NCI-H1930 (cell line): Measurements from ENCODE around the gene ODAD3.
"Not testable (repeated sequence)": the region's sequence is repeated elsewhere in the genome, so short reads cannot be mapped to it uniquely, and the experiment has no call there.

Source experiments
- DNase-seq, 2 experiments: peaks; one replicate each; lab custom pipeline; 2025; lab: John Stamatoyannopoulos, UW

The ODAD3 gene

DNA sequence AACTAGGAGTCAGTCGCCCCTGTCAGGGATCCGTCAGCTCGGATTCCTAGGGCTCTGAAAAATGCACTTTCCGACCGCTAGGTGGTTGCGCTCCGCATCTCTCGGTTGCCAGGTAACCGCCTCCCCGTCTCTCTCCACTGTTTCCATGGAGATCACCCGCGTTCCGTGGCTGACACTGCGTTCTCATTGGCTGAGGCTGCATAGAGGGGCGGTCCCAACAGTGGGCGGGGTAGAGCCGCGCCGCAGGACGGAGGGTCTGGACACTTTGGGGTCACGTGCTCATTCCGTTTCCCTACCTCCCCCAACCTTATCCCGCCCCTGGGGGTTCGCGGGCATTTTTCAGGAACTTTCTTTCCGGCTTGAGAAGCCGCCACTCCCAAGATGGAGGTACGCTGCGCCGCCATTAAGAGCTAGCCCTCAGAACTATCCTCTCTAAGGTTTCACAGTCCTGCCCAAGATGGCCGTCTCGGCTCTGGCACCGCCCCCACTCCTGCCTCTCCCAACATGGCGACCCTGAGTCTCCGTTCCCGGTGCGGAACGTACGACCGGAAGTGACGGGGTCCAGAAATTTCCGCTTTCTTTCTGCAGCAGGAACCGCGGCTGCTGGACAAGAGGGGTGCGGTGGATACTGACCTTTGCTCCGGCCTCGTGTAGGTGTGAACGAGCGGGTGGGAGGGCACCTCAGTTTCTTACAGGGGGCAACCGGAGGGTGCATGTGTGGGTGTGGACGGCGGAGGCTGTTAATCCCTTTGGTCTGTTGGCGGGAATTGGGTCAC, at the start of gene ODAD3, which contains the start of gene PRKCSH:
TSS of gene ODAD3 (minus strand) at position 65 of the 776 bp plus-strand sequence. CDS start 105 bp downstream, outside the sequence.
TSS of gene PRKCSH (plus strand) at position 579 of the 776 bp plus-strand sequence. CDS start 483 bp downstream, outside the sequence.
- peak; percentile 98 for DNase-seq

DNA sequence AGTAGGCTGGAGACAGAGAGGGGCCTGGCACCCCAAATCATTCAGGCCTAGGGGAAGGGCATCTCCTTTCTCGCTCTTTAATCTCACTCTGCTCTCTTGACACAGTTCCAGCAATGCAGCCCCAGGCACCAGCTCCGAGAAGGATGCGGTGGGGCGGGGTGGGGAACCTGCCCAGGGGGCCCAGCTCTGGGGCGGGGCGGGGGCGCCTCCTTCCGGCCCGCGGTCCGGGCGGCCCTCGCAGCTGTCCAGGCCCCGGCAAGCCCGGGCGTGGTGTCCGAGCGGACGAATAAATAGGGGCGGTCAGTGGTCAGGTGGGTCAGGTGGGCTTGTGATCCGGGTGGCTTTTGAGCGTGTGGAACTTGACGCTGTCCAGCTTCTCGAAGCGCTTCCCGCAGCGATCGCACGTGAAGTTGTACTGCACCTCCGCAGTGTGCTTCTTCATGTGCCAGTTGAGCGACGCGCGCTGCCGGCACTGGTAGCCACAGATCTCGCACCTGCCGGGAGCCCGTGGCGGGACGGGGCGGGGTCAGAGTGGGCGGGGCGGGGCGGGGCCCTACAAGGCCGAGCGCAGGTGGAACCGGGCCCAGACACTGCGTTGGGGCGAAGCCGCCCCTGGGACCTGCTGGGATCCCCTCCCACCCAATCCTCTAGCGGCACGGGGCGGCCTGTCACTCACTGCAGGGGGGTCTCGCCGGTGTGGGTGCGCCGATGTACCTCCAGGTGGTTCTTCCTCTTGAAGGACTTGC, 48.6 kb upstream of the ODAD3 start:
- DNase-seq: no peak

DNA sequence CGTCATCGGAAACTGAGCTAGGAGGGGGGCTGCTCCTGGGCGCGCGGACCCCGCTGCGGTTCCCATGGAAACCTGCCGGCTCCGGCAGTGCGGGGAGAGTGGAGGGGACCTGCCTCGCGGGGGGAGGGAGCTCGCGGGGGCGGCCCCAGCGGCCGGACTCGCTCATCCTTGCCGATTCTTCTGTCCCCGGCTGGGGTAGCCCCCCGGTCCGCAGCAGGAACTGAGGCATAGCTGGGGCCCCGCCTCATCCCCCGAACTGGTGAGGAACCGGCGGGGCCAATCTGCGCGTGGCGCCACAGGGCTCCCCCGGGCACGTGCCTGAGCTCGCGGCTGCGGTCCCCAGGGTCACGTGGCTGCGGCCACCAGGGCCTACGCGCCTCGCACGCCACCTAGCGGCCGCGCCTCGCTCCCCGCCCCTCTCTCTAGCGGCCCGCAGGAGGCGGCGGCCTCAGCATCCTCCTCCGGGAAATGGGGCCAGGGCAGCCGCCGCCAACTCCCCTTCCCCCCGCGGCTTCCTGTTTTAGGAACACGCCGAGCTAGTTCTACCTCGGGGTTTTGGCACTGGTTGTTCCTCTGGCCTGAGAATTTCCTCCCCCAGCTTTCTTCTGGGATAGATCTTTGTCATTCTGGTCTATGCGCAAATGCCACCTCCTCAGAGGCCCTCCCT, 47.6 kb upstream of the ODAD3 start:
- peak; percentile 54 to 84 for DNase-seq

DNA sequence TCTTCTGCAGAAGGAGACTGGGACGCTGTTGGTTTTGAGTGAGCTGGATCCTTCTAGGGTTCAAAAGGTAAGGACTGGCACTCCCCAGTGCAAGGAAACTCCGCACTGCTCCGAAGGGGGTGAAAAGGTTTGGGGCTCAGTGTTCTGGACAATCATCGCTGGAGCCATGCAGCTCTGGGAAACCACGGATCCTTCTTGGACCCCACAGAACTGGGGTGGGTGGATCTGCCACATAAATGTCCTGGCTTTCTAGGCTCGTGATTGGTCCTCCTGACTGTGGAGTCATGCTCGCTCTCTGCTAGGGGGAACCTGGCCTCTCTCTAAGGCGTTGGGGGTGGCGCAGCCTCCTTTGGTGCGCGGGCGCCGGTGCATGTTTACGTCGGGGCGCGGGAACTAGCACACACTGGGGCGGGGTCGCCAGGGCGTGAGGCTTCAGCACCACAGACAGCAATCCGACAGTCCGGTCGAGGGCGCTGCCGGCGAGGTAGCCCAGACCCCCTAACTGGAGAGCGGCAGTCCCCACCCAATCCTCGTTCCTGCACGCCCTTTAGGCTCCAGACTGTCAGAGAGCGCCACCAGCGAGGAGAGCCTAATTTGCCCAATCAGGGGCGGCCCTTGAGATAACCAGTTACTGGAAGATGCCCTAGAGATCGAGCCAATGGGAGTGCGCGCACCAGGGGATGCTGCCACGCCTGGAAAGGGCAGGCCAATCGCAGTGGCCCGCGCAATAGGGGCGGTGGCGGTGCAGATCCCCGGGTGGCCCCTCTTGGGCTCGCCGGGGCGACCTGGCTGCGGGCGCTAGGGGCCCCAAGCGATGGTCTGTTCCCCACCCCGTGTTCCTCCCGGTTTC, 46.8 kb upstream of the ODAD3 start:
- peak; percentile 94 for DNase-seq

DNA sequence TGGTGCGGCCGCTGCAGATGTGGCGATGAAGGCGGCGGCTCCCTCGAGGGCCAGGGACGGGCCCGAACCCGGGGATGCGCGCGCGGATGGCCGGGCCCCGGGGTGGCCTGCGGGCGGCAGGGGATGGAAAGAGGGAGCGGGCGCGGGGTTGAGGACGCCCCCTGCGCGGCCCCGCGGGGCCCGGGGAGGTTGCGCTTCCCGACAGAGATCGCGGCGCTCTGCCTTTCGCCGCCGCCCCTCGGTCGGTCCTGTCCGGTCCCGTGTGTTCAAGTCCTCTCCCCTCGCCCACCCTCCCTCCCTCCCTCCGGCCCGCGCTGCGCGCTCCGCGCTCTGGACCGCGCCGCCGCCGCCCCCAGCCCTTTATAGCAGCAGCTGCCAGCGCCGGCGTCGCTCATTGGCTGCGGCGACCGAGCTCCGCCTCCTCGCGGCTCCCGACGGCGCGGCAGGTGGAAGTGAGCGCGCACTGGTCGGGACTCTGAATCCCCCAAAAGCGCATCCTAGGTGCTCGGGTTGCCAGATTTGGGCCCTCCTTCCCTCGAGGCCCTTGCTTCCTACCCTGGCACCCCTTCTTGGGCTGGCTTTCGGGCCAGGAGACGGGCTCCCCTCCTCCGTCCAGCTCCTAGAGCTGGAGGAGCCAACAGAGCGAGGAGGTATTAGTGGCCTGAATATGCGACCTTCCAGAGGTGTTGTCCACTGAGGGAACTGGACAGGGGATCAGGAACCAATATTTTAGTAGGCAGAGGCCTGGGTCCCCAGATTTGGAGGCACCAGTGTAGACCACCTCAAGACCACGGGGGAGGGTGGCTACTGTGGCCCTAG, 46.0 kb upstream of the ODAD3 start, which contains the start of gene ELAVL3:
TSS of gene ELAVL3 (minus strand) at position 332 of the 819 bp plus-strand sequence. CDS start 438 bp downstream, outside the sequence.
- peak; percentile 53 to 79 for DNase-seq

DNA sequence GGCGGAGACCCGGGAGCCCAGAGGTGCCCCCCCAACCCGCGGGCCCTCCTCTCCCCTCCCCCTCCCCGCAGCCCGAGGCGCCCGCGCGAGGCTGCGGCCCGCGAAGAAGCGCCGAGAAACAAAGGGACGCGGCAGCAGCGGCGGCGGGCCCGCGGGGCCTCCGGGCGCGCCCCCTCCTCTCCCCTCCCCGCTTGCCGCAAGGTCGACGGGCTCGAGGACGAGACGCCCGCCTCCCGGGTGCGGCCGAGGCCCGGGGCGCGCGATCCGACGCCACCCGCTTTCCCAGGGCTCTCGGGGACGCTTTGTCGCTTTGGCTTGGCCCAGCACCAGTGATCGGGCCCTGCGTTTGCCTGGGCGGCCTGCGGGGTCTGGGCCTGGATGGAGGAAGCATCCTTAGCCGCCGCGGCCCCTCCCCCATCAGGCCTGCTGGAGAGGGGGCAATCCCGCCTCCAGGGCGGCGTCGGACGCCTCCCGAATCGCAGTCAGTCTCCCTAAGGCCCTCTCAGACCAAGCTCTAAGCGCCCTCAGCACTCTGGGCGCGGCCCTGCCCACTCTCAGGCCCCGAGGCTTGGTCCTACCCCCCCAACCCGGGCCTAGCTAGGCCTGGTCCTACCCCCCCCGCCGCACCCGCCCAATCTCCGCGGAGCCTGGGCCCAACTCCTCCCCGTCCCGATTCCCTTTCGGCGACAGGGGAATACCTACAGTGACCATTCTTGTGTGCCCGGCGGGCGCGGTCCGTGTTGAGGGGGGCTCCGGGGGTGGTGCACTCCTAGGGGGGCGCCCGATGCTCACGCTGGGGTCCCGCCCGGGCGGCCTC, 45.2 kb upstream of the ODAD3 start:
- DNase-seq: no peak

DNA sequence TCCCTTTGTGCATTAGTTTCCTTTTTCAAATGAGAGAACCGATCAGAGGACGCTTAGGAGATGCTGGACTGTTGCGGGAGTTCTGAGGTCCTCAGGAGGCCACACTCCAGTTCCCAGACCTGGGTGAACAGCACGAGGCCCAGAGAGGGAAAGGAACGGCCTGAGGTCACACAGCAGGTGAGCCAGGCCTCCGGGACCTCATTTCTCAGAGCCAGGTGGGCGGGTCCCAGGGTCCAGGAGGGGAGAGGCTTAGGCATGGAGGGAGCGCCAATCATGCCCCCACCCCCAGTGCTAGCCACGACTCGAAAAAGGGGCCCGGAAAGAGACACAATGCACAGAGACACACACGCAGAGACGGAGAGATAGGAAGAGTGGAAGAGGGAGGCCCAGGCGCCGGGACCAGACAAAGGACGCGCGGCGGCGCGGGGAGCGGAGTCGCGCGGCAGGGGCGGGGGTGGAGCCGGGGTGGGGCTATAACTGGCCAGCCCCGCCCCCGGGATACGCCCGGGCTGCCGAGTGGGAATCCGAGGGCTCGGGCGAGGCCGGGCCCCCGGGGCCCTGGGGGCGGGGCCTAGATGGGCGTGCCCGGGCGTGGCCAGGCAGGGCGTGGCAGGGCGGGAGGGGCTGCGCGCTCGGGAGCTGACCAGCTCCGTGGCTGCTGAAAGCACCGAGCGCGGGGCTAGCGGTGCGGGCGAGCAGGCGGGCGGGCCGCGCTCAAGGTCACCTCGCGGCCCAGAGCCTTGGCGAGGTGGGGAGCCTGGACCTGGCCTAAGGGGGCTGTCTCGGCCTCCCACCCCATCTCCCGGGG, 44.4 kb upstream of the ODAD3 start:
- no peak for DNase-seq

DNA sequence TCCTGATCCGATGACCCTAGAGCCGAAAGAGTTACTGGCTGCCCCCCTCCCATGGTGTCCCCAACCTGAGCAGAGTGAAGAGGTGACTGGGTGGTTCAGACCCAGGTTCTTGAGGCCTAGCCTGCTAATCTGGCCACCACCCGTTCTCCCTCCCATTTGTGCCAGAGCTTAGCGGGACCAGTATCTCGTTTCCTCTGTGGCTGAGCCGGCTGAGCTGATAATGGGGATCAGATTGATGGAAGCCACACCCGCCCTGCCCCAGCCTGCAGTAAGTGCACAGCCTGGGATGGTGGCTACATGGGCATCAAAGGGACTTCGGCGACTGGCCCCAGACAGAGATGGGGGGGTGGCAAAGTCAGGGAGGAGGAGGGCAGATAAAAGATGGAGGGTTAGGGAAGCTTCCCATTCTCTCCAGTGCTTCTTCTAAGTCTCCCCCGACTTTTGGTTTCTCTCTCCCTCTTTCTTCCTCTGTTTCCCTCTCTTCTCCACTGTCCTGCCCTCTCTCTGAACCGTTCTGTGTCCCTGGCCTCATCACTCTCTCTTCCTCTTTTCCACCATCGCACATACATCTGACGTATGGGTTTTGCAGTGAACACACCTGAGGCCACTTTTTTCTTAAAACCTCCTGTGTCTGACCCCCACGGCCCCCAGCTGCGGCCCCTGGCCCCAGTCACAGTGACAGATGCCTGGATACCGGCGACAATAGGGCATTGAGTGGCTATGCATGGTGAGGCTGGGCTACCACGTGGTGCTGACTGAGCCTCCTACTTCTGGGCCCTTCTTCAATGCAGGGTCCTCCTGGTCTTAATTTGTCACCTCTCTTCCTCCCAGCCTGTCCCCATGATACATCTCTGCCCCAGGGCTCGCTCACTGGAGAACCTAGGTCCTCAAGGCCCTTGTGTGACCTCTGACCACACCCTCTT, 43.5 kb upstream of the ODAD3 start:
- DNase-seq: no peak

DNA sequence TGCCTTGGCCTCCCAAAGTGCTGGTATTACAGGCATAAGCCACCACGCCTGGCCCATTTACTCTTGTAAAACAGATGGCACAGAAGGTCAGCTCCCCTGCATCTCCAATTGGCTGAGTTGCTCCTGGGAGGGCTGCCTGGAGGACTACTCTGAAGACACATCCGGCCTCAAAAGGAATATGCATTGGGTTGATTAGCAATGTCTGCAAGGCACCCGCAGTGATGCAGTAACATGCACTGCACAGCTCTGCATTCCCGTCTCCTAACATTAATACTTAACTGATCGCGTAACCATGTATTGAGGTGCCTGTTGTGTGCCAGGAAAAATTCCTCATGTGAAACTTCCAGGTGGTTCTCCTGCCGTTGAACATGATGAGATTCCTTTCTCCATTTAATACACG, 40.9 kb upstream of the ODAD3 start:
- DNase-seq: no peak

DNA sequence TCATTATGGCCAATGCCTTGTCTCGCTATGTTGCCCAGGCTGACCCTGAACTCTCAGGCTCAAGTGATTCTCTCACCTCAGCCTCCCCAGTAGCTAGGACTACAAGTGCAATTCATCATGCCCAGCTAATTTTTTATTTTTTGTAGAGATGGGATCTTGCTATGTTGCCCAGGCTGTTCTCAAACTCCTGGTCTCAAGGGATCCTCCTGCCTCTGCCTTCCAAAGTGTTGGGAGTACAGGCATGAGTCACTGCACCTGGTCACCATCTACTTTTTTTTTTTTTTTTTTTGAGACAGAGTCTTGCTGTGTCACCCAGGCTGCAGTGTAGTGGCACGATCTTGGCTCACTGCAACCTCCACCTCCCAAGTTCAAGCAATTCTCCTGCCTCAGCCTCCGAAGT, 40.4 kb upstream of the ODAD3 start:
- DNase-seq: not testable (repeated sequence)

DNA sequence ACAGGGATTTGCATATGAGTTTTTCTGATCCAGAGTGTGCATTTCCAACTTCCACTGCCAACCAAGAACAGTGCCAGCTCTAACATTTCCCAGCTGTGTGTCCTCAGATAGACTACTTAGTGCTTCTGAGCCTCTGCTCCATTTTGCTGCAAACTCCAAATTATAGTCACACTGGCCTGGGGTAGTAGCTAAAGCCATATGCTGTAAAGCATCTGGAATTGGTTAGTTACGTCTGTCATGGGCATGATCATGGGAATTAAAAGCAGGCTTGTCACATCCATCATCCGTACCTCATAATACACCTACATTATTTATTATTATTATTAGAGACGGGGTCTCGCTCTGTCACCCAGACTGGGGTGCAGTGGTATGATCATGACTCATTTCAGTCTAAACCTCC, 38.8 kb upstream of the ODAD3 start:
- no peak for DNase-seq

DNA sequence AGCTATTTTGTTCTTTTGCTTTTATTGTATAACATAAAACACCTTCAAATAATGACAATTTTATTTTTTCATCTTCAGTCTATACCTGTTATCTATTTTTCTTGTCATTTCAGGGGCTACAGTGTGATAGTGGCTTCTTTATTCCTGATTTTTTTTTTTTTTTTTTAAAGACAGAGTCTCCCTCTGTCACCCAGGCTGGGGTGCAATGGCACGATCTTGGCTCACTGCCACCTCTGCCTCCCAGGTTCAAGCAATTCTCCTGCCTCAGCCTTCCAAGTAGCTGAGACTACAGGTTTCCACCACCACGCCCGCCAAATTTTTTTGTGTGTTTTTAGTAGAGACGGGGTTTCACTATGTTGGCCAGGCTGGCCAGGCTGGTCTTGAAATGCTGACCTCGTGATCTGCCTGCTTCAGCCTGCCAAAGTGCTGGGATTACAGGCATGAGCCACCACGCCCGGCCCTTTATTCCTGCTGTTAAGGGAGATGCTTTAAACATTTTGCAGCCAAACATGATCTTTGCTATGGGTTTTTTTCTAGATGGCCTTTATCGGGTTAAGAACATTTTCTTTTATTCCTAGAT, 33.4 kb upstream of the ODAD3 start:
- not testable (repeated sequence) for DNase-seq

DNA sequence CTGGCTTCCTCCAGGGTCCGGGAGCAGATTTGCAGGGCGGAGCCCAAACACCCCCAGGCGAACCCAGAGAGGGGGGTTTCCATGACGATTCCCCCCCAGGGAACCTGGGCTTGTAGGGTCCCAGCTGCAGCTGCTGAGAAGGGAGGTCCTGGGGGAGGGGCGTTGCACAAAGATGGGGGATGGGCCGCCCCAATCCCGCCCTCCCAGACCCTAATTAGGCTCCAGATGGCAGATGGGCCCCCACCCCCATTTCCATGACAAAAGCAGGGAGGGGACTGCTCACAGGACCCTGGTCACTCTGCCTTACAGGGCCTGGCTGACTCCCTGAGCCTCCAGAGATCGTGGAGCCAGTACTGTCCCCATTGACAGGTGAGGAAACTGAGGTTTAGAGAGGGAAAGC, 30.7 kb upstream of the ODAD3 start:
- no peak for DNase-seq

DNA sequence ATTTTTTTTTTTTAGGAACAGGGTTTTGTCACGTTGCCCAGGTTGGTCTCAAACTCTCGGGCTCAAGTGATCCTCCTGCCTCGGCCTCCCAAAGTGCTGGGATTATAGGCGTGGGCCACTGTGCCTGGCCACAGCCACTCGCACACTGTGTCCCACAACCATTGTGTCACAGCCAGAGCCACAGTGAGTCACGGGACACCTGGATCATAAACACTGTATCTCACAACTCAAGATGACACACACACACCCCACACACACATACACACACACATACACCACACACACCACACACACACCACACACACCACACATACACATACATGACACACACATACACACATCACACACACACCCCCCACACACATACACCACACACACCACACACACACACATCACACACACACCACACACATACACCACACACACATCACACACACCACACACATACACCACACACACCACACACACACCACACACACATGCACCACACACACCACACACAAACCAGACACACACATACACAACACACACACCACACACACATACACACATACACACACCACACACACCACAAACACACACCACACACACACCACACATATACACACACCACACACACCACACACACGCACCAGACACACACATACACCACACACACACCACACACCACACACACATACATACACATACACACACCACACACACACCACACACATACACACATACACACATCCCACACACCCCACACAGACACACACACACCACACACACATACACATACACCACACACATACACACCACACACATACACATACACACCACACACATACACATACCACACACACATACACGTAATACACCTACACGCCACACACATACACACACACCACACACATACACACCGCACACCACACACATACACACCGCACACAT, 29.7 kb upstream of the ODAD3 start:
- DNase-seq: no peak

DNA sequence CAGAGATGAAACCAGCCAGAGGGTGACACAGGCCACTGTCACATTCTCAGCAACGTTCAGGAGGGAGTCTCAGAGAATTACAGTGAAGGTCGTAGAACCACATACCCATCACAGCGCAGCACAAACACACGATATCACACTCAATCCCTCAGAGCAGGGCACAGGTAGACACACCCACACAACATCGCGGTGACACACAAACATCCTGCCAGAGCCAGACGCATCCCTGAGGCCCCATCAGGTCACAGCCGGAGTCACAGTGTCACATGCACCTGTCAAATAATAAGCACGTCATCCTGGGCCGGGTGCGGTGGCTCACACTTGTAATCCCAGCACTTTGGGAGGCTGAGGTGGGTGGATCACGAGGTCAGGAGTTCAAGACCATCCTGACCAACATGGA, 28.5 kb upstream of the ODAD3 start:
- no peak for DNase-seq

DNA sequence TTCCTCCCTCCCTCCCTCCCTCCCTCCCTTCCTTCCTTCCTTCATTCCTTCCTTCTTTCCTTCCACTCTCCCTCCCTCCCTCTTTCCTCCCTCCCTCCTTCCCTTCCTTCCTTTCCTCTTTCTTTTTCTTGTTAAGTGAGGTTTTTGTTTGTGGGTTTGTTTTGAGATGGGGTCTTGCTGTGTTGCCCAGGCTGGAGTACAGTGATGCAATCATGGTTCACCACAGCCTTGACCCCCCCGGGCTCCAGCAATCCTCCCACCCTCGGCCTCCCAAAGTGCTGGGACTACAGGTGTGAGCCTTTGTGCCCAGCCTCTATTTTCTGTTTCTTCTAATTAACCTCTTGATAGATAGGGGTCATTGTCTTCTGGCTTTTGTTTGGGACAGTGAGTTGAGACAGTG, 26.5 kb upstream of the ODAD3 start:
- DNase-seq: no peak
